ENCODE results near the gene DUSP28.

Gene DUSP28

DNA sequence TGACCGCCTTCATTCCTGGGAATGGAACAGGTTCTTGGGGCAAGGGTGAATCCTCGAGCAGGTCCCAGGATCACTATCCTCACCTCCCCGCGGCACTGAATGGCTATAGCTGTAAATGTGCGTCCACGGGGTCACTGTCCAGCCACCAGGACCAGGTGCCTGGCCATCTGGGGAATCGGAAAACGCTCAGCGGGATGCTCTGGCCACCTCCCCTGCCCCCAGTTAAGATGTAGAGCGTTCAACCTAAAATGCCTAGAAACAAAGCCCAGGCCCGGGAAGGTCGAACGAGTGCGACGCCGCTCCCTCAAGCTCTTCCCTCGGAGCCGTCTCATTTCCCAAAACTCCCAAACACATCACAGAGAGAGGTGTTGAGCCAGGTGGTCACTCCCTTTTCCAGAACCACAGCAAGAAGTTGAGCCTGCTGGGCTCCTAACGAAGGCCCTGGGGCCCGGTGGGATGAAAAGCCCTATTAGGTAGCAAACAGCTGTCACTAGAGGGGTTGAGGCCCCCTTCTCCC is 25.6 kb downstream of the DUSP28 start:
- DNase-seq (ENCODE audit: low read depth in 2 of 2) = no peak

DNA sequence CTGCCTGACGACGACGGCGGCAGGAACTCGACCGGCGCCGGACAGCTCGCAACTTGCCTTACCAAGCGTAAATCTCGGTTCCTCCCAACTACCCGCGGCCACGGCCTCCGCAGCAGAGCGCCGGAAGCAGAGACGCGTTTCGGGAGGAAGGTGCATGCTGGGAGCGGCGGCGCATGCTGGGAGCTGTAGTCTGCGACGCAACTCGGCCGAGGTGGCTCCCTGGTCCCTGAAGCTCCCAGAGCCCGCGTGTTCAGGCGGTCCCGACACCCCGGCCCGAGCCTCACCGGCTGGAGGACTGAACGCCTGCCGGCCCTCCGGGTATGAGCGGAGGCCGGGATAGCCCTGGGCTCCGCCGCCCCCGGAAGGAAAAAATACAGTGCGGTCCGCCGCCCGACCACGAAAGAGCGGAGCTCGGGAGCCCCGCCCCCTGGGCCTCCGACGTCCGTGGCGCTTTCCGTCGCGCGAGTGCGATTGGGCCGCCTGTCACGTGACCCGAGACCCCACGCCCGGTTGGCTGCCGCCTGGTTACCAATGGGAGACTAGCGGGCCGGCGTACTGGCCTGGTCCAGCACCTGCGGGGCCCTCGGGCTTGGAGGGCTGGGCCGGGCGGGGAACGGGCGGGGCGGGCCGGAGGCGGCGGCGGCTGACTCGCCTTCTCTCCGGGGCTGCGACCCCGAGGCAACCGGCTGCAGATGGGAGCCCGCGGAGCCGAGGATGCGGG is 26.2 kb downstream of the DUSP28 start, which contains the start of gene CAPN10:
Gene CAPN10, plus strand, starts transcription at position 537 of the 721 bp plus-strand sequence. Its CDS starts 178 bp downstream, at position 715.
- peak; percentile 94 to 97 for DNase-seq (ENCODE audit: low read depth in 2 of 2)

DNA sequence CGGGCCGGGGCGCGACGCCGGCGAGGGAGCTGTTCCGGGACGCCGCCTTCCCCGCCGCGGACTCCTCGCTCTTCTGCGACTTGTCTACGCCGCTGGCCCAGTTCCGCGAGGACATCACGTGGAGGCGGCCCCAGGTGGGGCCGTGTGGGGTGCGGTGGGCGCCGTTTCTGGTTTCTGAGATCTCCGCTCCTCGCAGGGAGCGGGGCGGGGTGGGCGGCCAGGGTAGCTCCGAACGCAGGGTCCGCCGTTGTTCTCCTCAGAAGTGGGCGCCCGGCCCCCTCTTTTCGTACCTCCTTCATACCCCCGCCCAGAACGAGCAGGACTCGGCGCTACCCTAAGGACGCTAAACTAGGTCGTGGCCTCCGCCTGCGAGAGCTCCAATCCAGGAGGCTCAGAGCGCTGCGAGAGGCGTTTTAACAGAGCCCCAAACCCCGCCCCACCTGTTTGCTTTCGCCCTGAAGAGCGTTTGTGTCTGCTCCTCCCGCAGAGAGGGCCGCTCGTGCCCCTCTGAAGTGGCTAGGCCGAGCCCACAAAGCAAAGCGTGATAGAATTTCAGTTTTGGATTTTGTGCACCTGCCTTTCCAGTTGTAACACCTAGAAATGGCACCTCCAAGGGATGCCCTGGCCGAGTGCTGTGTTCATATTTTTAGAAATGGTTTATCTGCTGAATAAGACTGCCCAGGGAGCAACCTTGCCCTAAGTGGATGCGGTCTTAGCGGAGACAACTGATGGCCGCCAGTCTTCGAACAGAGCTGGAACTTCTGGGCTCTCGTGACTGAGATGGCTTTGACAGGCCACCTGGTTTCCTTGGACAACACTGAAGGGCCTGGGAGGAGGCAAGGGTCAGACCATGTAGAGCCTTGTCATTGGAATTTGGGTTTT is 27.0 kb downstream of the DUSP28 start:
- no peak for DNase-seq (ENCODE audit: low read depth in 2 of 2)

DNA sequence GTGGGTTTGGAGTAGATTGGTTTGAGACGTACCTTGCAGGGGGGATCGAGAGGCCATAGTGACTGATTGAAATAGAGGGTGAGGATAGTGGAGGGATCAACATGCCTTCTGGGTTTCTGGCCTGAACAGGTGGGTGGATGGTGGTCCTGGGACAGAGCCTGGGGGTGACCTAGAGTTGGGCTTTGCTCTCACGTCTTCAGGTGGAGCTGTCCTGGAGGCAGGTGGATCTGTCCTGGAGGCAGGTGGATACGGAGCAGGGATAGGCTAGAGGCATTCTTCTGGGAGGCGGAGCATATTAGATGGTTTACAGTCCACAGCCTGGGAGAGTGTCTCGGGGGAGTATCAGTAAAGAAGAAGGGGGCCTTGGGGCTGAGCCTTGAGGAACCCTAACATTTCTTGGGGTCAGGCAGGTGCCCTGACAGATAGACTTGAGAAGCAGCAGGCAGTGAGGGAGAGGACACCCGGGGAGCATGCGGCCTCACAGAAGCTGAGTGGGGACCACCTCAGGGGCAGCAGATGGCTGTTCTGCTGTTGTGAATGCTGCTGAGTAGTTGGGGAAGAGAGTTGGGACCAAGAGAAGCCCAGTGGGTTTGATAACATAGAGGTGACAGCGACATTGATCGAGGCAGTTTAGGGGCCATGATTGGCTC is 28.0 kb downstream of the DUSP28 start:
- no peak for DNase-seq (ENCODE audit: low read depth in 2 of 2)

DNA sequence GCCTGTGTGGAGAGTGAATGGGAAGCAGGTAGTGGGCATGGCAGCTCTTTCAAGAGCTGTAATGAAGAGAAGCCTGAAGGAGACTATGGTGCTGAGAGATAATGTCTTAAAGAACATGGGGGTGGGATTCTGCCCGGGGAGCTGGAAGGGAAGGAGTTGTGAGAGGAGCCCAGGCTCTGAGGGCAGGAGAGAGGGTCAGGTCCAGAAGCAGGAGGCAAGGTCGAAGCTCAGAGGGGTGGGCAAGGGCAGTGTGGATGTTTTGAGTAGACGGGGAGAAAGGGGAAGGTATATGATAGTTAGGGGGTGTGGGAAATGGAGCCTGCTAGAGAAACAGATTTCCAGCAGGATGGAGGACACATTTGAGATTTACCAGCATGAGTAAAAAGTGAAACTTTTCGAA is 28.5 kb downstream of the DUSP28 start:
- no peak for DNase-seq (ENCODE audit: low read depth in 2 of 2)

DNA sequence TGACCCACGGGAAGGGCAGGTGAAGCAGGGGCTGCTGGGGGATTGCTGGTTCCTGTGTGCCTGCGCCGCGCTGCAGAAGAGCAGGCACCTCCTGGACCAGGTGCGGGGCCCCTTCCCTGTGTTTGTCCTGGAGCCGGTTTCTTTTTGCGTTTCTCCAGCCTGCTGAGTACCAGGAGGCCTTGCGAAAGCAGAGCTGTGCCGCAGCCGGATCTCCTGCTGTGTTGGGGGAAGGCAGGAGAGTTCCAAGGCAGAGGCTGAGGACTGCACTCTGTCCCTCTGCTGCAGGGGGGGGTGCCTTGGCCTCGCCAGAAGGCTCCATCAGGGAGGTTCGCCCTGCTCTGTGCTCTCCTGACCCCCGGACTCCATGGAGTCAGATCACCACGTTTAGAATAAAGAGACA is 29.2 kb downstream of the DUSP28 start:
- DNase-seq (ENCODE audit: low read depth in 2 of 2) = no peak

DNA sequence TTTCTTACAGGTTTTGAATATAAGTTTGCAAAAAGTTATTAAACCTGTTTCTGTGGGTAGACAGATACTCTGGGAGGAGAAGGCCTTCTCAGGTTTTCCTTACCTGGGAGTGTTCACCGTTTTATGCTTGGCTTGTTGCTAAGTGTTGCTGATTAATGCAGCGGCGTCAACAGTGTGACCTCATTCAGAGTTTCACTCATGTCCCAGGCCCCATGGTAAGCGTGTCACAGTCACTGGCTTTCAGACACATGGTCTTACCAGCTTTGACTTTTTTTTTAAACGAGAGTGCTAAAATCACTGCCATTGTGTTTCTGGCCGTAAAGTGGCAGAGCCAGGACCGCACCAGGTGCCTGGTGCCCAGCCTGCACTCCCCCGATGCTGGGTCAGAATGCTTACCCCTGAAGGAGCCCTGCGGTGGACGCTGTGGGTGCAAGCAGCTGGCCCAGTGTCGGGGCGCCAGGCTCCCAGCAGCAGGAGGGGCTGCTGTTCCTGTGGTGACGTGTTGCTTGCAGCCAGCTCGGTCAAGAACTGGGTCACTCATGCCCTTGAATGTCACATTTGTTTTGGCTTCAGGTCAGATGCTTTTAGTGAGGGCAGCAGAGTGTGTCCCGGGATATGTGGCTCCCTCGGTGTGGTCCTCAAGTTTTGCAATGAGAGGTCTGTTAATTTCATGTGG is 29.8 kb downstream of the DUSP28 start:
- no peak for DNase-seq (ENCODE audit: low read depth in 2 of 2)

DNA sequence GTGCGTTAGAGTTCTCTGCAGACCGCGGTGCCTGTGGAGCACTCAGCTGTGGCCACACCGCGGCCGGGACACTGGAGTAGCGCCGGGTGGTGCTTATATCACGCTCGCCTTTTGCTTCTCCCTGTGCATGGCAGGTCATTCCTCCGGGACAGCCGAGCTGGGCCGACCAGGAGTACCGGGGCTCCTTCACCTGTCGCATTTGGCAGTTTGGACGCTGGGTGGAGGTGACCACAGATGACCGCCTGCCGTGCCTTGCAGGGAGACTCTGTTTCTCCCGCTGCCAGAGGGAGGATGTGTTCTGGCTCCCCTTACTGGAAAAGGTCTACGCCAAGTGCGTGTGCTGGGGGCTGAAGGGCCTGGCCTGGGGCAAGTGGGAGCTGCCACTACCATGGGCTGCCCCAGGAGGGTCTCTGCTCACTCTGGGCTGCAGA is 30.5 kb downstream of the DUSP28 start:
- DNase-seq (ENCODE audit: low read depth in 2 of 2) = no peak

DNA sequence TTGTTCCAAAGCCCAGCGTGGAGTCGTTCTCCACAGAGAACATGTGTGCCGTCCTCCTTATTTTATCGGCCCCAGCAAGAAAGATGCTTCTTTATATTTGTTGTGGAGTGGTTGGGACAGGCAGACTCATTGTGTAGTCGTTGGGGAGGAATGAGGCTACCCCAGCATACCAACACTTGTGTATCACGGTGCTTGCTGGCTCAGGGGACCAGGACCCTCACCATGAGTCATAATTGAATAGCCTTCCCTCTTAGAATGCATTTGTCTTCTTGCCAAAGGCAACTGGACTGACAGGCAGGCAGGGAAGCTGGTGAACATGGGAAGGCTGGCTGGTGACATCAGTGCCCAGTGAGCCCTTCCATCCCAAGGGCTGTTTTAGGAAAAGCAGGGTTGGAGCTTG is 31.1 kb downstream of the DUSP28 start:
- DNase-seq (ENCODE audit: low read depth in 2 of 2) = no peak

DNA sequence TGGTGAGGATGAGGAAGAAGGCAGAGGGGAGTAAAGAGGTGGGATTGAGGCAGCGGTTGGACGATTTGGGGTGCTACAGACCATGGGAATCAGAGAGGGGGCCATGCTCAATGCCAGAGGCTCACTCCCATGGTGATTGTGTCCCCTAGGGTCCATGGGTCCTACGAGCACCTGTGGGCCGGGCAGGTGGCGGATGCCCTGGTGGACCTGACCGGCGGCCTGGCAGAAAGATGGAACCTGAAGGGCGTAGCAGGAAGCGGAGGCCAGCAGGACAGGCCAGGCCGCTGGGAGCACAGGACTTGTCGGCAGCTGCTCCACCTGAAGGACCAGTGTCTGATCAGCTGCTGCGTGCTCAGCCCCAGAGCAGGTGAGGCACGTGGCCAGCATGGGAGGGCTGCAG is 31.6 kb downstream of the DUSP28 start:
- no peak for DNase-seq (ENCODE audit: low read depth in 2 of 2)

DNA sequence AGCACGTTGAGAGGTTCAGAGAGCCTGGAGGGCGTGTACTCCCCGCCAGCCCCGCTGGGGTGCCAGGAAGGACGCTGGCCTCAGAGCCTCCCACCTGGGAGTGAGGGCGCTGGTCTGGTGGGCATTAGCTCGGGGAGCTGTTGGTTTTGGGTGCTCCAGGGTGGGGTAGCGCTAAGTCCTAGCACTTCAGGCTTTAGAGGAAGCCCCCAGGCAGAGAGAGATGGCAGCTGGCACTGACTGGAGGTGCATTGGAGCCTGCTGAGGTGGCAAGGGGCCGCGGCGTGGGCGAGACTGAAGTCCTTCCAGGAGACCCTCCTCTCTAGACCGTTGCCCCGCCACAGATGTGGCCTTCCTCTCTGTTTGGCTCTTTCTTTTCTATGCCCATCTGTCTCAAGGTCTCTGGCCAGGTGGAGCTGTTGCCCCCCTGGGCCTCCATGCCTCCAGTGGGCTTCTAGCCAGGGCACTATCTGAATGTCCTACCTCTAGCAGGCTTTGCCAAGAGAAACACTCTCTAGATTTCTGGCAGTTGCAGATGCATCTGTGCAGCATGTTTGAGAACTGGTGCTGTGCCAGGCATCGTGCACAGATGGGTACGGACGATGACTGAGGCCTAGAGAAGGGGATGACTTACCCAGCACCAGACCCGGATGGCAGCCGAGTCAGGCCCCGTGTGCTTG is 33.0 kb downstream of the DUSP28 start:
- no peak for DNase-seq (ENCODE audit: low read depth in 2 of 2)

DNA sequence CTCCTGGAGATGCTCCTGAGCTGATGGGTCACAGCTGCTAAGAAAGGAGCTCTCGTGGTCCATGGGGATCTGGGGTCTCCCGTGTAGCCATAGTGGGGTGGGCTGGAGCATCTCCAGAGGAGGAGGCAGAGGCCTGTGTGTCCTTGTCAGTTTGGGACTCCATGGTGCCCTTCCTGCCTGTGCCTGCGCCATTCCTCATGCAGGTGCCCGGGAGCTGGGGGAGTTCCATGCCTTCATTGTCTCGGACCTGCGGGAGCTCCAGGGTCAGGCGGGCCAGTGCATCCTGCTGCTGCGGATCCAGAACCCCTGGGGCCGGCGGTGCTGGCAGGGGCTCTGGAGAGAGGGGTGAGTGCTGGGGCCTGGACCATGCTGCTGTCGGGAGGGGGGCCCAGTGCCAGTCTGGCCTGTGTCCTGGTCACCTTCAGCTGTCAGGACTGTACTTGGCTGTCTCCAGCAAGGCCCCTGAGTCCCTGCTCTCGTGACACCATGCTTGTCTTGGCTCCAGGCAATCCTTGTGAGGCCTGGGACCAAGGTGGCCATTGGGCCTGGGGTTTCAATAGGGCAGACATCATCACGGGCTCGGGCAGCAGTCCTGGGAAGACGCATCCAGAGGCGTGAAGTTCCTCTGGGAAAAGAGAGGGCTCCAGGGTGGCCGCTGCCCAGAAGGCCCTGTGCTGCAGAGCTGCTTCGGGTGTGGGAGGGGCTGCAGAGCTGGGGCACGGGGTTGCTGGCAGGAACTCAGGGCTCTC is 33.7 kb downstream of the DUSP28 start:
- DNase-seq (ENCODE audit: low read depth in 2 of 2) = no peak

DNA sequence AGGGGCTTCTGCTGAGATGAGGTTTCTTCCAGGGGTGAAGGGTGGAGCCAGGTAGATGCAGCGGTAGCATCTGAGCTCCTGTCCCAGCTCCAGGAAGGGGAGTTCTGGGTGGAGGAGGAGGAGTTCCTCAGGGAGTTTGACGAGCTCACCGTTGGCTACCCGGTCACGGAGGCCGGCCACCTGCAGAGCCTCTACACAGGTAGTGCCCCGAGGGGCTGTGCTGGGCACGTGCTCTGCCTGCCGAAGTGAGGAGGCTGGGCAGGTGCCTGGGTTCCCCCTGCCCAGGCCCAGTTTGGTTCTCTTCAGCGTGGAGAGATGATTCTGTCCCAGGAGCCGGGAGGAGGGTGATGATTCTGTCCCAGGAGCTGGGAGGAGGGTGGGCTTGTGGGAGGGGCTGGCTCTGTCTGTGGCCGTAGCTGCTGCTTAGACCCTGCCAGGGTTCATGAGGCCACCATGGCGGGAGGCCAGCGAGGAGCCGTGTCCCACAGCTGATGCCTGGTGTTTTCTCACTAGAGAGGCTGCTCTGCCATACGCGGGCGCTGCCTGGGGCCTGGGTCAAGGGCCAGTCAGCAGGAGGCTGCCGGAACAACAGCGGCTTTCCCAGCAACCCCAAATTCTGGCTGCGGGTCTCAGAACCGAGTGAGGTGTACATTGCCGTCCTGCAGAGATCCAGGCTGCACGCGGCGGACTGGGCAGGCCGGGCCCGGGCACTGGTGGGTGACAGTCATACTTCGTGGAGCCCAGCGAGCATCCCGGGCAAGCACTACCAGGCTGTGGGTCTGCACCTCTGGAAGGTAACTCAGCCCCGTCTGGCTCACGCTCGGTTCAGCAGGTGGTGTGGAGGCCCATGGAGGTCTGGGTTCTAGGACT is 34.6 kb downstream of the DUSP28 start:
- DNase-seq (ENCODE audit: low read depth in 2 of 2) = no peak

DNA sequence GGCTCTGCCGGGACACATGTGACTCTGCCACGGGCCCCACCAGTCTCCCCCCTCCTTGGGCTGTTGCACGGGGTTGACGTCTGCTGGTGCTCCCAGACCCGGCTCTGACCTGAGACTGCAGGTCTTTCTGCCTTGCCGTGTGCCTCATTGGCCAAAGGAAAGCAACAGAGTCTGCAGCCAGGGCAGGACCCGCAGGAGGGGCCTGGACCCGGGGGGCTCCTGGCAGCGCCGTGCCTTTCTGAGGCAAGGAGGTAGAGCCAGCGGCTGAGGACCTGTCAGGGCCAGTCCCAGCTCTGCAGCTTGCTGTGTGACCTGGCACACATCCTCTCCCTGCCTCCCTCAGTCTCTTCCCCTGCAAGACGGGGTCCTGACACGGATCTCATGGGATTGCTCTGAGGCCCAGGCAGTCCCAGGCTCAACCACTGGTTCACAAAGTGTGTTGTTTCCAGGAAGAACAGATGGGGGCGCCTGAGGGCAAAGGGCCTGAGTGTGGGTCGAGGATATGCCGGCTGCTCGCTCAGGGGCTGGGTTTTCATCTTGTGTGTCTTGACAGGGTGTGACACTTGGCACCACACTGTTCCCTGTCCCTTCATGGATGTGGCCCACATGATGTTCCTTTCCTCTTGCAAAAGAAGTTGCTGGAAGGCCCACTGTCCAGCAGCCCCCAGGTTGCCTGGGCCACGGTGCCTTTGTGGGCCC is 35.4 kb downstream of the DUSP28 start:
- peak in 1 of 2 donors; percentile 16 for DNase-seq (ENCODE audit: low read depth in 2 of 2)

DNA sequence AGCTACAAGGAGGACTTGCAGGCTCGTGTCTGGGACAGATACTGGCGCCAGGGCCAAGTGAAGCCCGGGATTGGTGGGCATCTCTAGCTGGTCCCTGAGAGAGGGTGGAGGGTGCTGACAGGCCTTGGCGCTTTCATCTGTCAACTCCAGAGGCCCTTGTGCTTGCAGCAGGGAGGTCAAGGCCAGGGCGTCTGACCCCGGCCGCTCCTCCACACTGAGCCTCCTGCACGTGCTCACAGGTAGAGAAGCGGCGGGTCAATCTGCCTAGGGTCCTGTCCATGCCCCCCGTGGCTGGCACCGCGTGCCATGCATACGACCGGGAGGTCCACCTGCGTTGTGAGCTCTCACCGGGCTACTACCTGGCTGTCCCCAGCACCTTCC is 35.9 kb downstream of the DUSP28 start:
- no peak for DNase-seq (ENCODE audit: low read depth in 2 of 2)

DNA sequence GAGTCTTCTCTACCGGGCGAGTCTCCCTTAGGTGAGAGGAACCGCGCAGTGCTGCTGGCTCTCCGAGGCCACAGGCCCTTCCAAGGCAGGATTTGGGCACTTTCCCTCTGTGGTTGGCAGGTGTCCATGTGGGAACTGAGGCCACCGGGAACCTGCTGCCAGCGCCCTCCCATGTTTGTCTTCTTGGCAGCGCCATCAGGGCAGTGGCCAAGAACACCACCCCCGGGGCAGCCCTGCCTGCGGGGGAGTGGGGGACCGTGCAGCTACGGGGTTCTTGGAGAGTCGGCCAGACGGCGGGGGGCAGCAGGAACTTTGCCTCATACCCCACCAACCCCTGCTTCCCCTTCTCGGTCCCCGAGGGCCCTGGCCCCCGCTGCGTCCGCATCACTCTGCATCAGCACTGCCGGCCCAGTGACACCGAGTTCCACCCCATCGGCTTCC is 36.4 kb downstream of the DUSP28 start:
- DNase-seq (ENCODE audit: low read depth in 2 of 2) = no peak

DNA sequence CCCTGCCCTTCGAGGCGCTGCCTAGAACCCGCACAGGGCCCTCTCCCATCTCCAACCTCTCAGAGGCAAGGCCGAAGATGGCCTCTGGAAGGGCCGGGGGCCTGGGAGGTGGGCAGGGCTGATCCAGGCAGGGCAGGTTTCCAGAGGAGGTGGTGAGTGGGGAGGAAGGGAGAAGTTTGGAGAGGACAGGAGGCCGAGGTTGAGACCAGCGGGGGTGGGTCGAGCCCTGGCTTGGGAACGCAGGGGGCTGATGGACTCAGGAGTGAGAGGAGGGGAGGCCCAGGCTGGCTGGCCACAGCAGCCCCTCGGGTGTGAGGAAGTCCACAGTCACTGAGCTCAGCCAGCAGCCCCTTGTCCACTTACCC is 36.9 kb downstream of the DUSP28 start:
- DNase-seq (ENCODE audit: low read depth in 2 of 2) = no peak

DNA sequence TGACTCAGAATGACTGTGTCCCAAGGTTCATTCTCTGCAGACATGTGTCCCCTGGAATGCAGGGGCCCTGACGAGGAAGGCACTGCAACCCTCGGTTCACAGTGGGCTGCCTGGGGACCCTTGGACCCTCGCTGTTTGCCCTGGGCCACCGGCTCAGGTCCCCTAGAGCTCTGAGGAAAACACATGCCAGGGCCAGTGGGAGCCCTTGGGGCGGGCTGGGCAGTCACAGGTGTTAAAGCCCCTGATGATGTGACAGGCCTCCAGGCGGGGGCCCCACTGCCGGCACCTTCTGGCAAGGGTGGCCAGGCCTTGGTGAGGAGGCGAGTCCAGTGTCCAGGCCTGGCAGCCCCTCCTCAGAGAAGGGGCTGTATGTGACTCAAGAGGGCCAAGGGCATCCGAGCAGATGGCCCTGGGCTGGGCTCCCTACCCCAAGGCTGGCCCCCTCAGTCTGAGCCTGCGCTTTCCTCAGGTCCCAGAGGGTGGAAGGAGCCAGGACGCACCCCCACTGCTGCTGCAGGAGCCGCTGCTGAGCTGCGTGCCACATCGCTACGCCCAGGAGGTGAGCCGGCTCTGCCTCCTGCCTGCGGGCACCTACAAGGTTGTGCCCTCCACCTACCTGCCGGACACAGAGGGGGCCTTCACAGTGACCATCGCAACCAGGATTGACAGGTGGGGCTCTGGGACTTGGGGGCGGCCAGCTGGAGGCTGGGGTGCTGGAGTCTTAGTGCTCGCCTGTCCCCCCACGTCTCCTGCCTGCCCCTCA is 37.4 kb downstream of the DUSP28 start:
- DNase-seq (ENCODE audit: low read depth in 2 of 2) = no peak
